Panc1 (cell line): Measurements from ENCODE around the gene GABARAP.

ENCODE experiments used
- POLR2AphosphoS5 ChIP-seq: IDR thresholded peaks from 2 replicates; pipeline ENCODE4 v1.6.1; 2012; ENCODE audit warnings: mild to moderate bottlenecking, low read depth, low read length, moderate library complexity
- REST ChIP-seq, 2 experiments: IDR thresholded peaks; 2 replicates each; pipeline ENCODE4 v1.6.1; 2011 to 2012; ENCODE audit warnings: low read depth in 2 of 2, control low read depth in 1 of 2, low read length in 1 of 2, mild to moderate bottlenecking in 1 of 2, moderate library complexity in 1 of 2; ENCODE audit not compliant: insufficient read depth in 1 of 2
- SIN3A ChIP-seq: IDR thresholded peaks from 2 replicates; pipeline ENCODE4 v1.6.1; 2012; ENCODE audit warnings: low read depth, mild to moderate bottlenecking, low read length, moderate library complexity, borderline replicate concordance; ENCODE audit not compliant: insufficient read depth
- TCF7L2 ChIP-seq: IDR thresholded peaks from 2 replicates; pipeline ENCODE4 v1.6.1; 2011; ENCODE audit warnings: mild to moderate bottlenecking, low read depth, low read length, inconsistent platforms
- TF ChIP-seq, protein P1 (sequence below): fragments of 450-650 bp; IDR thresholded peaks from 2 replicates; pipeline ENCODE4 v1.5.1; 2017; ENCODE audit warnings: mild to moderate bottlenecking

GRCh38 chr17:7216242-7217112, 25.8 kb downstream of the GABARAP start:
- TF ChIP-seq SIN3A, result no peak
- TF ChIP-seq, protein P1, sequence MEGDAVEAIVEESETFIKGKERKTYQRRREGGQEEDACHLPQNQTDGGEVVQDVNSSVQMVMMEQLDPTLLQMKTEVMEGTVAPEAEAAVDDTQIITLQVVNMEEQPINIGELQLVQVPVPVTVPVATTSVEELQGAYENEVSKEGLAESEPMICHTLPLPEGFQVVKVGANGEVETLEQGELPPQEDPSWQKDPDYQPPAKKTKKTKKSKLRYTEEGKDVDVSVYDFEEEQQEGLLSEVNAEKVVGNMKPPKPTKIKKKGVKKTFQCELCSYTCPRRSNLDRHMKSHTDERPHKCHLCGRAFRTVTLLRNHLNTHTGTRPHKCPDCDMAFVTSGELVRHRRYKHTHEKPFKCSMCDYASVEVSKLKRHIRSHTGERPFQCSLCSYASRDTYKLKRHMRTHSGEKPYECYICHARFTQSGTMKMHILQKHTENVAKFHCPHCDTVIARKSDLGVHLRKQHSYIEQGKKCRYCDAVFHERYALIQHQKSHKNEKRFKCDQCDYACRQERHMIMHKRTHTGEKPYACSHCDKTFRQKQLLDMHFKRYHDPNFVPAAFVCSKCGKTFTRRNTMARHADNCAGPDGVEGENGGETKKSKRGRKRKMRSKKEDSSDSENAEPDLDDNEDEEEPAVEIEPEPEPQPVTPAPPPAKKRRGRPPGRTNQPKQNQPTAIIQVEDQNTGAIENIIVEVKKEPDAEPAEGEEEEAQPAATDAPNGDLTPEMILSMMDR, result no peak
- TF ChIP-seq POLR2AphosphoS5, result no peak
- TF ChIP-seq REST (IDR thresholded peaks at IDR 0.05; ENCODE audit: insufficient read depth in 1 of 2, low read depth in 2 of 2, low read length in 1 of 2), result no peak
- no peak for TF ChIP-seq TCF7L2
